ENCODE measurements around the gene PGR. TPM values are rescaled to one million over a fixed set of nuclear protein-coding genes. Genes with fewer than 3 reads are reported as not detected.

Gene PGR
- total RNA-seq, 1 donor from 2014 or later = 0.16 TPM

GRCh38 chr11:101008961-101009689 is 120.5 kb downstream of the PGR start:
- DNase-seq = no peak

DNA sequence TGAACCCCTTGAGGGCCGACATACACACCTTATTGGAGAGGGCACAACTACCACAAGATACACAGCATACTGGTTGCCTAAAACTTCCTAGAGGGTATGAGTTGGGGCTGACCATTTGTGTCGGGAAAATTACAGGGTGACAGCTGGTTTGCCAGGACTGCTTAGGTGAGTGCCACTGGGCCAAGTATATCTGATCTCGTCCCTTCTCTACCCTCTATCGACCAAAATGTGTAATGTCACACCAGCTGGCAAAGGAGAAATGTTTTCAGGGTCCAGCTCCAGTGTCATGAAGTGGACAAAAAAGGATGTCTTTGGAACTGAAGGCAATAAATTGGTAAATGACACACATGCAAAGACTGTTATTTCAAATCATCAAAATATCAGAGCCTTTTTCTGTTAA is 126.1 kb downstream of the PGR start:
- no peak for DNase-seq

GRCh38 chr11:100999756-101000155 is 129.9 kb downstream of the PGR start:
- no peak for DNase-seq

GRCh38 chr11:100994966-100995365 is 134.6 kb downstream of the PGR start:
- DNase-seq = no peak

DNA sequence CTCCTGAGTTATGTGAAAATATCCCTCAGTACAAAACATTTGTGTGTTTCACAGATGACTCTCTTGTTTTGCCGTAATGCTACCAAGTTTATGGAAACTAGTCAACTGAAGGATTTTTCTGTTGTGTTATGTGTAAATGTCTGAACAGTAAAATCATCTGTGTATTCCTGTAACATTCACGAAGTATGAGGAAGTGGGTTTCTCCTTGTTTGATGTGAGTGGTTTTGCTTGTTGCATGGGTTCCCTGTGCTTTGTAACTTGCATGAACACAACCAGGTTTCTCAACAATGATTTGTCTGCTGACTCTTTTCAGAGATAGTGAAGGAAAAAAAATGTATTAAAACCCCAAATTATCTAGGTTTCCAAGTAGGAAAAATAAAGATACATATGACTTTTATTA is 138.1 kb downstream of the PGR start:
- DNase-seq = no peak

DNA sequence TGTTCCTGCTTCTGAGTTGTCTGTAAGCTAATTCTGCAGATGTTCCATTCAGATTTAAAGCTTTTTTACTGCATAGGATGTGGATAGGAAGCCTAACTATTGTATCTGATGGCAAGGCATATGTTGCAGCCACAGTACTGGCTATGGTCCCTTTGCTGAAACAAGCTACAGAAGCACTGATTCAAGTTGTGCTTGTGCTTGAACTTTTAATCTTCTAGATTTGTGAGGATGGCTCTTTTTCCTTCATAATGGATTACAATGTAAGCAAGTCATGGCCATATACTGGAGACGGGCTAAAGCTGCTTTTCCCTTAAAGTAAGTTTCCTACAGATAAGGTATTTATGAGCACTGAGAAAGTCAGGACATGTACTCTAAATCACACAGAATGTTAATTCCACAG is 138.7 kb downstream of the PGR start:
- DNase-seq = no peak

GRCh38 chr11:100984668-100985067 is 144.9 kb downstream of the PGR start:
- DNase-seq = no peak

GRCh38 chr11:100981196-100981824 is 148.3 kb downstream of the PGR start:
- DNase-seq = no peak

DNA sequence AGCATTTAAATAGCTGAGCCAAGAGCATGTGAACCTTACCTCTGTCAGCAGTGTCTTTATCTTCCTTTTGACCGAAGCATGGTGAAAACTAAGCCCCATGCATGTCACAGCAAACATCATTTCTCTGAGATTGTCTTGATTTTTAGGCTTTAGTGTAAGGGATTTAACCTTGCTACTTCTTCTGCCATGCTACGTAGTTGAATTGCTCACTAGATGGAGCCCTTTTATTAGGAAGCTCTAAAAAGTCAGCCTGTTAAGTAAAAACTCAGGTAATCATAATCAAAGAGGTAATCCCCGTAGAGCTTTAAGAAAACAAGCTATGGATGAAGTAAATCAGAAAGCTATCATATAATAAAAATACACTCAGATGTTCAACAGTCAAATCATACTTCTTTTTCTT is 149.5 kb downstream of the PGR start:
- no peak for DNase-seq

Data from occipital lobe (tissue), 2 donors.